GDM1 (cell line): ENCODE measurements around the gene TNFAIP8.

Experiments
- DNase-seq: peaks from one replicate; lab custom pipeline; 2025; lab: John Stamatoyannopoulos, UW

Gene TNFAIP8

DNA sequence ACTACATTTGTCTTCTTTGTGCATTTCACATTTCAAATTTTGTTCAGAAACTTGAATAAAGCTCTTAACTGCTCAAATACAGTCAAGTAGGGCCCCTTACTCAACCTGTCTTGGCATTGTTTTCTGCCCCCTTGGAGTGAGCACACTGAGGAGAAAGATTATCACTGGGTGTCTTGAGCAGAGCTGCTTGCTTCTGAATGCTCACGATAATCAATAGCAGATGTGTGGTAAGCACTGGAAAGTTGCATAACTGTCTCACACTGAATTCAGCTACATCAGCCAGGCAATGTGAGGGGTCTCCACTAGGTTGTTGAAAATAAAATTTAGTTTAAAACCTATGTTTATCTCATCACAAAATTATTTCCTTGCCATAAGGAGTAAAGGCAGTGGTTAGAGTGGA, 7.8 kb upstream of the TNFAIP8 start:
- DNase-seq, result no peak

- no peak for DNase-seq
Measured at GRCh38 chr5:119353213-119353612, 2.6 kb upstream of the TNFAIP8 start.

- DNase-seq, result no peak
Measured at GRCh38 chr5:119353686-119354366, 2.0 kb upstream of the TNFAIP8 start.

- no peak for DNase-seq
Measured at GRCh38 chr5:119354537-119355243, 1.1 kb upstream of the TNFAIP8 start.

GRCh38 chr5:119355244-119355638, 578 bp upstream of the TNFAIP8 start:
- no peak for DNase-seq

- DNase-seq, result no peak
Measured at GRCh38 chr5:119356612-119357188, 881 bp downstream of the TNFAIP8 start.

DNA sequence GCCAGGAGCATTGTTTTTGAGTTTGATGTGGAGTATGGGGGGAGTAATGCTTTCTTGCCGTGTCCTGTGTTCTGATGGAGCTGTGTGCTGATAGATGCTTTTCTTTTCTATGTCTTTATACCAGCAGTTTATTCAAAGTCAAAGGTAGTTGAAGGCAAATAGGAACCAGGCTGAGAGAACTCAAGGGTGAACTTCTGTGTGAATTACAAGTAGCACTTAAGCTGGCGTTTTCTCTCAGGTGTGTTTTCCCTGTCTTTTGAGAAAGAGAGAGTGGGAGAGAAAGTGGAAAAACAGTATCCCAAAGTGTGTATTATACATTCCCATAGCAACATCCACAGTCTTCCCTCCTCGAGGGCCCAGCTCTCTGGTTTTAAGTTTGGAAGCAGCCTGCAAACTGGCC, 1.5 kb downstream of the TNFAIP8 start:
- DNase-seq, result no peak

GRCh38 chr5:119357808-119358529, 2.1 kb downstream of the TNFAIP8 start:
- no peak for DNase-seq

GRCh38 chr5:119358530-119358900, 2.7 kb downstream of the TNFAIP8 start:
- no peak for DNase-seq

- no peak for DNase-seq
Measured at GRCh38 chr5:119358901-119359603, 3.2 kb downstream of the TNFAIP8 start.

- DNase-seq, result no peak
Measured at GRCh38 chr5:119359737-119360413, 4.1 kb downstream of the TNFAIP8 start.

GRCh38 chr5:119360905-119361593, 5.2 kb downstream of the TNFAIP8 start:
- DNase-seq, result no peak

DNA sequence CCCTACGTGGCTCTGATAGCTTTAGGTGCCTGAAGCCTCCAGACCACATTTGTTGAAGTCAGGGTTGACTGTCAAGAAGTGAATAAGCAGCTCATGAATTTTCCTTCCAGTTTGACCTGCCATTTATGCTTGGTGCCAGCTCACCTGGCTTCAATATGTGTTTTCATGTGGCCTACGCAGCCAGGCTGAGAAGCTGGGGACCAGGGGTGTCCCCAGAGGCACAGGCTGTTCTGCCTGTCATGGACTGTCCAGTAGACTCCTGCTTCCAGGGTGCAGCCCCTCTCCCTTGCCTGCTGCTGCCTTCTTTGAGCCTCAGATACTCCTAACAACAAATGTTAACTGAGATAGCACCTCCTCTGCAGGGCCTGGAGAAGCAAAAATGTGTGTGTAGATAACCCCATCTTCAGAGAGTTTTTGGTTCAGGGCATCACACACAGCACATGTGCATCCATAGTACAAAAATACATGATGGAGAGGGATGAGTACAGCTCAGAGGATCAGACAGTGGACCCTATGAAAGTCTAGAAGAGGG, 5.8 kb downstream of the TNFAIP8 start:
- DNase-seq, result no peak

GRCh38 chr5:119362714-119363113, 6.9 kb downstream of the TNFAIP8 start:
- DNase-seq, result no peak

GRCh38 chr5:119363271-119363670, 7.5 kb downstream of the TNFAIP8 start:
- no peak for DNase-seq

- no peak for DNase-seq
Measured at GRCh38 chr5:119363936-119364335, 8.1 kb downstream of the TNFAIP8 start.

DNA sequence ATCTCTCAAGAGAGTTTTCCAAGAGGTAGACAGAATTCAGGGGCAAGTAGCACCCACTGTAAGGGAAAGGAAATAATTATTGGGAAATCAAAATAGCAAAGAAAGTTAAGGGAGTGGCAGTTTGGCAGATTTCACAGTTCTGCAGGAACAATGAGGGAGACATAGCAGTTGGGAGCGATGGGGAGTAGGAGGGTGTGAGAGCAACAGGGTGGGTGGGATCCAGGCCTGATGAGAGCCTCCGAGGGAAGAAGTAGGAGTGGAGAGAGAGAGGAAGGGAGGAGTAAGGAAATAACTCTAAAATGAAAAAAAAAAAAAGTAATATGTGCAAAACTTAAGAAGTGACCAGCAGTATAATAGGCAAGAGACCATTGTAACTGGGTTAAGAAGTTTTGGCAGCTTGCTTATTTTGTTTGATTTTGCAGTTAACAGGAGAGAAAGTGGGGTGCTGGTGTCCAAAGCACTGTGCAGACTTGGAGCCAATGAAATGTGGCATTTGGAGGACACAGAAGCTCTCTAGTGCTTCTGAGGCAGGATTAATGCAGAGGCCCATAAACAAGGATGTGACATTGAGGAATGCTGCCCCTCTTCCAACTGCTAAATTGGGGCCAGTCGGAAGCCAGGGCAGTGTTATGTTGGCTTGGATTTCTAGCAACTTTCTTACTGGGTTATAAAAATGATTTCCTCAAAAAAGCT, 10.2 kb downstream of the TNFAIP8 start:
- DNase-seq, result no peak

GRCh38 chr5:119366540-119366881, 10.7 kb downstream of the TNFAIP8 start:
- DNase-seq, result no peak

GRCh38 chr5:119367502-119368237, 11.9 kb downstream of the TNFAIP8 start:
- DNase-seq, result no peak

DNA sequence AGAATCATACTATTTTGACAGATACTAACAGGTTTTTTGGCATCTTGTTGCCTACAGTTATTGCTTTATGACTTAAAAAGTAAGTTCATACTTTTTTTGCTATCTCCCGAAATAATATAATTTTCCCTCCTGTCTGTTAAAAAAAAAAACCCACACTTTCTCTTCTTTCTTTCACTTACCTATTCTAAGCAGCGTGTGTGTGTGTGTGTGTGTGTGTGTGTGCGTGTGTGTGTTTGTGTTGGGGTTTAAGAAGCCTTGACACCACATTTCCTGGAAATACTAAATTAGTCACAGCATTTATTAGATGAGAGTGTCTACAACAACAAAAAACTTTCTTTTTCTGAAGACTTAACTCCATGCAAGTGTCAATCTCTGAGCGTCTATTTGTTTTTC, 12.4 kb downstream of the TNFAIP8 start:
- DNase-seq, result no peak
